HuH-7 (cell line): Measurements from ENCODE around the gene LIME1.

Source experiments
- DNase-seq: peaks from one replicate; pipeline ENCODE4 v3.0.0; 2011; ENCODE audit warnings: low spot score

The LIME1 gene

DNA sequence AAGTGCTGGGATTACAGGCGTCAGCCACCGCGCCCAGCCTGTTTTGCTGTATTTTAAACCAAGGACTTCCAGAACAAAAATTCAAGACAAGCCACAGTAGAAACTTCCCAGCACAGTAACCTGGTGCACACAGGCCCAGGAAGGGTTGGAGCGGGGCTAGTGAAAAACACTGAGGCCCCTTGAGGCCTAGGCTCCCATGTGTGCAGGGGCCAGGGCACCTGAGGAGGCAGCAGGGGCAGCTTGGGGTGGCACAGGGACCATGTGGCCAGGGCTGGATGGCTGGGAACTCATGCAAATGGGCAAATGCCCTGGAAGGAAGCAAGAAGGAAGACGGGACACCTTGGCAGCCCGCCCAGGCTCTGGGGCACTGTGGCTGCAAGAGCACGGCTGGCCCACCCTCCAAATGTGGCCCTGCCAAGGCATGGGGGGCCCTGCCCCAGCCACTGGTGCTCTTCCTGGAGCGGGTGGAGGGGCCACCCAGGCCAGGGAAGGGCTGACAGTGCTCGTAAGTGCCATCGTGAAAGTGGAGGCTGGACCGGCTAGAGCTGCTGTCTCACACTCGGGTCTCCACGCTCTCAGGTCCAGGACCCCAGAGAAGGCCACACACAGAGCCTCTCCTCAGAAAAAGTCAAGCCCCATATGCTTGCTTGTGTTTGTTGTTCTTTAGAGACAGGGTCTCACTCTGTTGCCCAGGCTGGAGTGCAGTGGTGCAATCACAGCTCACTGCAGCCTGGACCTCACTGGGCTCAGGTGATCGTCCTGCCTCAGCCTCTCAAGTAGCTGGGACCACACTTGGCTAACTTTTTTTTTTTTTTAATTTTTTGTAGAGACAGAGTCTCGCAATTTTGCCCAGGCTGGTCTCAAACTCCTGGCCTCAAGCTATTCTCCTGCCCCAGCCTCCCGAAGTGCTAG is 13.4 kb downstream of the LIME1 start:
- no peak for DNase-seq

DNA sequence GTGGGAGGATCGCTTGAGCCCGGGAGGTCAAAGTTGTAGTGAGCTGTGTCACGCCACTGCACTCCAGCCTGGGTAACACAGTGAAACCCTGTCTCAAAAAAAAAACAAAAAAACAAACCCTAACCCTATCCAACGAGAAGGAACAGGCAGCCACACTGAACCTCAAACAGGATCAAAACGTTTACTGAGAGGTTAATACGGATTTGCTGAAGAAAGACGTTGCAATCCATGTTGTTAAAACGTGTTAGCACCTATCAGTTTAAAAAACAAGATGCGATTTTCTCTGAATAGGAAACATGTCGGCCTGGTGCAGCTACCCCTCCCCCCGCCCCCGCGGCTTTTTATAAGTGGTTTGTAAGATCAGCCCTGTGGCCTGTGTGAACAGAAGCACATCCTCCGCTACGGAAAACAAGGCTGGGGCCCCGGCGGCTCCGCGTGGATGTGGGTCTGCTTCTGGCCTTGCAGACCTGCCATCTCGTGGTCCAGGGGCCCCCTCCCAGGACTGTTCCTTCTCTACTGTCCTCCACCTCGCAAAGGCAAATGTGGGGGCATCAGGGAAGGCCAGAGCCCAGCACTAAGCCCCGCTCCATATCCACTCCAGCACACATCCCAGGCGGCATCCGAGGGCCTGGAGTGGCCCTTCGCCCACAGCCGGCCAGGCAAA is 14.5 kb downstream of the LIME1 start:
- no peak for DNase-seq

DNA sequence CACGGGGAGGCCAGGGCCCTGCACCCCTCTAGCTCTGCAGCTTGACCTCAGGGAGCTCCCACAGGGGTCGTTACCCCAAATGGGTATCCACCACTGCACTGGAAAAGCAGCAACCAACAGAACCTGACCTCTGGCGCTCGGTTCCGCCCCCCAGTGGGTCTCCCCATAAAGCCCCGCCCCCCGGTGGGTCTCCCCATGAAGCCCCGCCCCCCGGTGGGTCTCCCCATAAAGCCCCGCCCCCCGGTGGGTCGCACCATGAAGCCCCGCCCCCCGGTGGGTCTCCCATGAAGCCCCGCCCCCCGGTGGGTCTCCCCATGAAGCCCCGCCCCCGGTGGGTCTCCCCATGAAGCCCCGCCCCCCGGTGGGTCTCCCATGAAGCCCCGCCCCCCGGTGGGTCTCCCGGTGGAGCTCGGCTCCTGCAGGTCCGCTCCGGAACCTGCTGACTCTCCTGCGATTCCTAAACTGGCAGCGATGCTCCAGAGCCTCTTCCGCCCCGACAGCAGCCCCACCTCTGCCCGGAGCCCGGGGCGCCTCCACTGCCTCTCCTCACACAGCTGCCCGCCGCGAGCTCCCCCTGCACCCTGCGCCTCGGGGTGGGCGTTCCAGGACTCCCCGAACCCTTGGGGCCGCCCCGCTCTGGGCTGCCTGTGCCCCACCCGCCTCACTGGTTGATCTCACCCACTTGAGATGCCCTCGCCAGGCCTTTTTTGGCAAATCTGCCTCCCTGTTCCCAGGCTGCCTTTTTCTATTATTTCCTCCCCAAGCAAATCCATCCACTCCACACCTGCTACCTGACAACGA is 15.2 kb downstream of the LIME1 start:
- no peak for DNase-seq

DNA sequence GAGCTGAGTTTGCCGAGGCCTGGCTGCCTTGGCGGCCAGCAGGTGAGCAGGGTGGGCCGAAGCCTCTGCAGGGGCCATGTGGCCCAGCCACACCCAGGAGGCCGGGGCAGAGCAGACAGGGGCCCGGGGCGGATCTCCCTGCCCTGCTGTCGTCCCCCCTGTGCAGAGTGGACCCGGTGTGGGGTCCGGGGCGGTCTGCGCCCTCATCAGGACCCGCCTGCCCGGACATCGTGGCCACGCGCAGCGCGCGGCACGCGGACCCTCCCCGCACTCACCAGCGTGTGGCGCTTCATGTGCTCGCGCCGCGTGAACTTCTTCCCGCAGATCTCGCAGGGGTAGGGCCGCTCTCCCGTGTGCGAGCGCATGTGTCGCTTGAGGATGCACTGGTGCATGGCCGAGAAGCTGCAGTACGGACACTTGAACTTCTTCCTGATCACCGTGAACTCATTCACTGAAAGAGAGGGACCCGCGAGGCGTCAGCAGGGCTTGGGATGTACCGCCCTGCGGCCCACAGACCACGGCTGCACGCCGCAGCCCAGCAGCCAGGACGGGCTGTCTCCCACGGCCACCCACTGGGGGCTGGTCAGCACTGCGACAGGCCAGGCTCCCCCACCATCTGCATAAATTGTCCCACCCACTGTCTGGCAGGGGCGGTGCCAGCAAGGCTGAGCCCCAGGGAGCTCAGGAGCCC is 16.1 kb downstream of the LIME1 start:
- DNase-seq: no peak

DNA sequence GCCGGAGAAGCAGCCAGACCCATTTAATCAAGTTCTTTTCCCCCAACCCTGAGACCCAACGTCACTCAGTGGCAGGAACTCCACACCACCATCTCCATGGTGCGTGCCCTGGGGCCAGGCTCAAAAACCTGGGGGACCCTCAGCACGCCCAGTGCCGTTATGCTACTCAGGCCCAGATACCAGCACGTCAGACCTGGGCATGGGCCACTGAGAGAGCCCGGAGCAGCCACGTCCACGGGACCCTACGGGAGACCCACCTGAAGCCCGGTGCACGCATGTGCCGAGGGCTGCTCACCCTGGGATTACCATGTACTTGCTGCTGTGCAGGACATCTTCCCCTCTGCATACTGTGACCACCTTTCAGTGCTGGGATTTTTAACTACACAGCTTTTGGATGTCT is 16.9 kb downstream of the LIME1 start:
- no peak for DNase-seq

DNA sequence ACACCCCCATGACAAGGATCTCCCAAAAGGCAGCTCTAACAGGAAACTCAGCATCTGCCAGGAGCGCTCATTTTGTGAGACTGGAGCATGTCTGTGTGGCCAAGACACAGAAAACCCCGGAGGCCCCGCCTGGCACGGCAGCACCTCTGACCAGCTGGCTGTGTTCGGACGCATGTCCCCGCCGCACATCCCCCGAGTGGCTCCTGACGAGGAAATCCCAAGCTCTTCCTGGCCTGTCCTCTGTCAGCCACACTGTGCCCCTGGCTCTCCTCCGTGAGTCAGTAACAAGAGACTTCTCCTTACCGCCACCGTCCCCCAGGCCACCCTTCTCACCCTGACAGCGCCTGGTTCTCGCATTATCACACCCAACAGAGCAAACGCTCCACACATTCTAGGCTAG is 17.5 kb downstream of the LIME1 start:
- DNase-seq: no peak

DNA sequence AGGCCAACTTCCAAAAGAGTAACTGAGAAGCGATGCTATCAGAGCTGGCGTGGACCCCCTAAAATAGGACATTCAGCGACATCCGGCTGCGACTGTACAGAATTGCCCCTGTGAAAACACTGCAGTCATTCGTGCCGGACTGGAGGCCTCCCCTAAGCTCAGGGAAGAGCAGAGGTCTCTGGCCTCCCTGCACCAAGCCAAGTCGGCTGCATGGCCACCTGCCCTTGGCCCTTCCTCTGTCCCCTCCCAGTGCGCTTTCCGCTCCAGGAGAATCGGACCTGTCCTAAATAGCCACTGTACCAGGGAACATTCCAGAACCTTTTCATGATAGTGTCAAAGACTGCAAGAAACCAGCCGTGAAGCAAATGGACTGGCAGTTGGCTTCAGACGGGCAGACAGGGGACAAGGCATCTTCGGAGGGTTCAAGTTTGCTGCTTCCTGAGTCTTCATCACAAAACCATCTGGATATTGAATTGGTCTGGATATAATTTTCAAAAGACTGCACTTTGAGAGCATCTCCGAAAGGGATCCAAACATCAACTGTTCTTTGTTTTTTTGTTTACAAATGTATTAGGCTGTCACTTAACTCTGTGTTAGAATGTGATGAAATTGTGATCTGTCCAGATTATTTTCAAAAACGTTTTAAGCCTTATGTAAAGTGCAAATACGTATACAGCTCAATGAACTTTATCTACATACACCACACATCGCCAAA is 19.6 kb downstream of the LIME1 start:
- no peak for DNase-seq

DNA sequence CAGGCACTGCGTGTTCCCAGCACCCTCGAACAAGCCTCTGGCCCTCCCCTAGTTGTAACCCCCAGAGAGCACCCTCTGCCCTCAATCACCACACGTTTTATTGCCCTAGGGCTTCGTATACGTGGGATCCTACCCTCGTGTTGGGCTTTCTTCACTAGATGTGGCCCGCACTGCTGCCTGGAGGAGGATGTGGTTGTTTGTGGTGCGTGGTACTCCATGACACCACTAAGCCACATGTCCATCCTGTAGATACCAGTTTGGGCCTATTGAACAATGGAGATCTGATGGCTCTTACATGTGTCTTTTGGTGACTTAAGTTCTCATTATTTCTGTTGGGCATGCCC is 20.2 kb downstream of the LIME1 start:
- DNase-seq: no peak

DNA sequence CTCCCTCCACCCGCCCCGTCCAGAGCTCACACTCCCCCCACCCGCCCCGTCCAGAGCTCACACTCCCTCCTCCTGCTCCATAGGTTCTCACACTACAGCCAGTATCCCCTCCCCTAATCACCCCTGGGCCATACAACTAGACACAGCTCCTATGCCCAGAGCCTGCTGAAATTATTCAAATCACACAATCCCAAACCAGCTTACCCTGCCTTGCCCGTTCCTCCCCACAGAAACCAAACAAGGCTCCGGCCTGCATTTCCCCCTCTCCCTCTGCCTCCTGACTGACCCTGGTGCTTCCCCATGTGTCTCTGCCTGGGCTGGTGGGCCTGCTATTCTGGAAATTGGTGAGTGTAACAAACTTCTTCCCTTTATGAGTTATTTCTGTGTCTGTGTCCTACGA is 21.7 kb downstream of the LIME1 start:
- DNase-seq: no peak

DNA sequence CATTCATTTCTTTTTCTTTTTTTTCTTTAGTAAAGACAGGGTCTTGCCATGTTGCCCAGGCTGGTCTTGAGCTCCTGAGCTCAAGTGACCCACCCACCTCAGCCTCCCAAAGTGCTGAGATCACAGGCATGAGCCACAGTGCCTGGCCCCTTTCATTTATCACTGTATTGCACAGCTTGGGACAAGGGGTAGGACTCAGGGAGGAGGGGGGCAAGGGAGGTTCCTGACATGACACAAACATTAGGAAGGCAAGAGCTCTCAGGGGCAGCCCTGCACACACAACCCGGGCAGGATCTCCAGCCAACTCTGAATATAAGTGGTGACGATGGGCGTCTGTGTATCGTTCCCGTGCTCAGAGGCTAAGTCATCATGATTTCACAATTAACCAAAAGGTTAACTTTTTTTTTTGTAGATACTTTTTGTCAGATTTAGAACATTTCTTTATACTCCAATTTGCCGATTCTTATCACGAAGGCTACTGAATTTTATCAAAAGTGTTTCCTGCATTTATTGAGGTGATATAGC is 23.0 kb downstream of the LIME1 start:
- no peak for DNase-seq

DNA sequence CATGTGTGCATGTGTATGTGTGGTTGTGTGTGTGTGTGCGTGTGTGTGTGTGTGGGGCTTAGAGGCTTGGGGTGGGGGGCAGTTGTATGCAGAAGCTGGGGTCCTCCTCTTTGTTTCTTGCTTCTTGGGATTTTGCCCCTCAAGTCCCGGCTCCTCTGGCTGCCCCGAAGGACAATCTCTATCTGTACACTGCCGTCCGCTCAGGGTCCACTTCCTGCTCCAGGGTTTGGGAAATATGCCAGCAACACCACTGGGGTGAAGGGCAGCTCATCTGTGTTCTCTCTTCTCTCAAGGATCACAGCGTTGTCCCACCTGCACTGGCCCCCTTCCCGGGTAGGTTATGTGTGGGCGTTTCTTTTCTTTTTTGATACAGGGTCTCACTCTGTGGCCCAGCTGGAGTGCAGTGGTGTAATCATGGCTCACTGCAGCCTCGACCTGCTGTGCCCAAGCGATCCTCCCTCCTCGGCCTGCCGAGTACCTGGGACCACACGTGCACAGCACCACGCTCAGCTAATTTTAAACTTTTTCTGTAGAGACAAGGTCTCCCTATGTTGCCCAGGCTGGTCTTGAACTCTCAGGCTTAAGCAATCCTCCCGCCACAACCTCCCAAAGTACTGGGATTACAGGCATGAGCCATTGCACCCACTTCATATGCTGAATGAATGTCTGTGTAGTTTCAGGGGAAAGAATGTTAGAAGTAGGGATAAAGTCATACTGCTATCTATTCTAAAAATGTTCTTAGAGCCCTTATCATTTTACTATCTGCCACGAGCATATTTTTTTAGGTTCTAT is 28.8 kb downstream of the LIME1 start:
- DNase-seq: no peak

DNA sequence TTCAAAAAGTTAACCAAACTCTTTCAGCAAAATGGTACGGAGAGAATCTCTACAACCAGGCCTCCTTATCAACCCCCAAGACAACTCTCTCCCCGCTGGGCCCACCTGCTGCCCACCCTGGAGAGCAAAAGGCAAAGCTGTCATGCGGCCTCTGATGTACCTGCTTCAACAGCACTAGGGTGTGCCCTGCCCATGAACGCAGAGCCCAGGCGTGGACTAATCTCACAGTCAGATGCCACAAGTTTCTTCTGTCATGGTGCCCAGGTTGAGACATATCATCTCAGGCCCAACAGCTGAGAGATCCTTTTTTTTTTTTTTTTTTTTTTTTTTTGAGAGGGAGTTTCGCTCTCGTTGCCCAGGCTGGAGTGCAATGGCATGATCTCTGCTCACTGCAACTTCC is 29.4 kb downstream of the LIME1 start:
- DNase-seq: no peak

DNA sequence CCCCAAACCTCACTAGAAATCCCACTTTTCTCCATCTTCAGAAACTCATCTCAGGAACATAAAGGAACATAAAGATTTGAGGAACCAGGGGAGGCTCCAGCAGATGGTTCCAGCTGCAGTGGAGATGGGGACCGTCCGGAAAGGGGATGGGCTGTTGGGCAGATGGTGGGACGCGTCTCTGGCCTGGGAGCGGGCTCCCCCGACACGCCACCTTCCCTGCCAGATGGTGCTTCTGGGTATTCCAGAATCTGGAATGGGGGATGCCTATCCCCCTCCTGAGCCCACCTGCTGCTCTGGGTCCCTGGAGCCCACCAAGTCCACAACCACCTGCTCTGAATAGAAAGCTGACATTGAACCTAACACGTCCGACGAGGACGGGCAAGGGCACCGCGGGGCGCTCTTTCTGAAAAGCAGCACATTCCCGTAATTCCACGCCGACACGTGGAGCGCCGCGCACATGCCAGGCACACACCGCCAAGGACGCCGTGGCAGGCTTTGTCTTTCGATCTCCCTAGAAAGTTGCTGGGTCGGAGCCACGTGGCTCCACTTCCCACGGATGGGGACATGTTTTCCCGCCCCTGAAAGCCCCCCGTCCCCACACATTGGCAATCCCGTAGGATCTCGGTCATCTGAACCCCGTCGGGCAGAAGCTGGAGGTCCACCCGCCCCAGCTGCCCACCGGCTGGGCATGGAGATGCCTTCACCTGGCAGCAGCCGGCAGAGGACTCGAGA is 30.4 kb downstream of the LIME1 start:
- no peak for DNase-seq

DNA sequence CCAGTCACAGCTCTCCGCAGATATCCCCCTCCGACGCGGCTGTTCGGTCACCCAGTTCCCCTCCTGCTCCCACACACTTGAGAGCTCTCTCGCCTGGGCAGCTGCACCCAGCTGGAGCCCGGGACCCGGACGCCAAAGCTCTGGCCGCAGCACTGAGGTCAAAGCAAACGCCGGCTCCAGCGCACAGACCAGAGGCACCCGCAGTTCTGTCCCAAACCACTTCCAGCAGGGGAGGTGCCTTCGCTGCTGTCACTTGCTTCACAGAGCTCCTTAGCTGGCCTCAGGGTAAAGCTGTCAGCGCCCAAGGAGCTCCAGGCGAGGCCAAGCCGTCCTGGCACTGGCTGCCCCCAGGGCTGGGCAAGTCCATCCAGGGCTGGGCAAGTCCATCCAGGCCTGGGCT is 31.0 kb downstream of the LIME1 start:
- no peak for DNase-seq

DNA sequence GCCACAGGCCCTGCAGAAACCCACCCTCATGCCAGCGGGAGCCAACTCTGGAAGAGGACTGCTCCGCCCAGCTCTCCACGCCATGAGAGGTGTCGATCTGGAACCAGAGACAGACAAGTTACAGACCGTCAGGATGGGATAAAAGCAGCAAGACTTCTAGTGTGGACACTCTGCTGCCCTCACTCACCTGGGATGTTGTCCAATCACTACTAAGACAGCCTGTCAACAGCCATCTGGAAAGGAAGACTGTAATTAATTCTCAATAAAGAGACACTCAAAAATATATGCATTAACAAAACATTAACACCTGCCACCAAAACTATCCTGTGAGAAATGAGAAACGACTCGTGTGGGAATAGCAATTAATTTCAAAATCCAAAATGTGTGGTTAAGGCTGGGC is 31.4 kb downstream of the LIME1 start:
- no peak for DNase-seq

DNA sequence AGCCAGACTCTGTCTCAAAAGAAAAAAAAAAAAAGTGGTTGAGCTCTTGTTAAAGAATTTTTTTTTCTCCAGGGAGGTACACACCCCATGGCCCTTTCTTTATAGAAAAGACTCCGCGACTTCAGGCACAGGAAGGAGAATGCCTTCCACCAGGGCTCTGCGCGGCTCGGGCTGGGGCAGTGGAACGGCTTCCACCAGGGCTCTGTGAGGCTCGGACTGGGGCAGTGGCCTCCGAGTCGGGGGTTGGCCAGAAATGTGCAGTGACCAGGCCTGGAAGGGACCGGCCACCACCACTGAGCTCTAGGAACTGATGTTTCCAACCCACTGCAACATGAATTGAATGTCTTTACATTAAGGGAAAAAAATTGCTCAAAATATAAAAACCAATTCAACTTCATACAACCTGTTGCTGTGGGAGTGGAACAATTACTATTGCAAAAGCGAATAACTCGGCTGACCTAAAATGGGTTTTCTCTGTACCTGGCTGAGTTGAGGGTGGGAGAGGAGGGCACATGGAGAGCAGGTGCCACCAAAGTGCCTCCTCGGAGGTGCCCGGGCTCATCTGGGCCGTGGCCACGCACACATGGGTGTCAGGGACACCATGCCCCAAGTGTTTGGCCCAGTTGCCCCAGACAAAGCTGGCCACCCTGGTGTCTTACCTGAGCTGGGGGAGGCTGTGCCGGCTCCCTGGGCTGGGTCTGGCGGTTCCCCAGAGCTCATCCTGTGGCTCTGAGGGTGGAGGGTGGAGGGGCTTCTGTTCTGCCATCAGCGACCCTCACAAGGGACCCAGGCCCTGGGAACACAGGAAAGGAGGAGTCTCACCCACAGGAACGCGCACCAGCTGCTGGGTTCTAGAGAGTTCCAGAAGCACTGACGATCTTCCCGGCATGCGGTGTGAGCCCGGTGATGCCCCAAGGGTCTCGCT is 32.4 kb downstream of the LIME1 start:
- DNase-seq: no peak

DNA sequence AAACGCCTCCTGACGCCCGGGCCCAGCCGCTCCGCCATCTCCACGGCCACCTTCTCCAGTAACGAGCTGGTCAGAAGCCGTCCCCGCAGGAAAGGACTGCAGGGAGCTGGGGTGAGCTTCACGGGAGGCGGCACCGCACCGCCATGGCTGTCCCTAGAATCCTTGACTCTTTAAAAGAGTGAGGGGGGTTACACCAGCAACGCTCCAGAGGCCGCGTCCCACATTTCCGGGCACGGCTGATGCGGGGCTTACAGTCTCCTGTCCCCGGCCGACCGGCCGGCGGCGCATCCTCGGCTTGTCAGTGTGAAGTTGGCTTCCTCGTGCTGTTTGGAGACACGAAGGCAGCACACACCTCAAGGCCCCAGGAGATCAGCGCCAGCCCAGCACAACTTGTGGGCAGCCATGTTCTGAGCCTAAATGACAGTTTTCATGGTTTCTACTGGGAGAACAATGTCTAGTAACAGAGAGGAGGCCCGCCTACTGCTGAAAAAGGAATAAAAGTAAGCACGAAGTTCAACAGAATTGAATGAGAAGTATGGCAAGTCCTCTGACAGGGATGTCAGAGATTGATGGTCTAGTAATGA is 33.5 kb downstream of the LIME1 start:
- DNase-seq: no peak

DNA sequence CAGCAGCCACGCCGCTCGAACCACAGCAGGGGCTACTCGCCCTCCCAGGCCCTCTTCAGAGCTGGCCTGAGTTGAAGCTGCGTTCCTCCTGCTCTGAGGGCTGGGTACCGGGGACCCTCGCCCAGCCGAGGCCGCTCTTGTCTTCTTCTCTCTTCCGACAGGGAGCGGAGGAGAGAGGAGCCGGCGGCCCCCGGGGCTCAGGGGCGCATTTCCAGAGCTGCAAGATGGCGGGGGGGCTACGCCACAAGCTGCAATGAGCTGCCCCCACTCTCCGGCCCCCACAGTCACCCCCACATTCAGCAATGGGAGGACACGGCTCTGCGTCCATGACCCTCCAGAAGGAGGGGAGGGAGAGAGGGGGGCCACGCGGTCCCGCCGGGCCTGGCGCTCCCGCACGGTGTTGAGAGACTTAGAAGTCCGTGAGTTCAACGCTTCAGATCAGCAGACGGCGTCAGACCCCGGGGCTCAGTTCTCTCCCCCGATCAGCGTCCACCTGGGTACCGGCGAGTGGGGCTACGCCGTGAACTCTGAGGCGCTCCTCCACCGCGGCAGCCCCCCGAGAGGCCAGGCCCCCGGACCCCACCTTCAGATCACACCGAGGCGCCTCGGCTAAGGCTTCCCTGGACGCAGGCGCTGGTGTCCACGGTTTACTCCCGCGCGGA is 34.7 kb downstream of the LIME1 start:
- DNase-seq: no peak
